NB4 (cell line): ENCODE results near the gene ABCG1.
"Not testable (repeated sequence)": the region's sequence is repeated elsewhere in the genome, so short reads cannot be mapped to it uniquely, and the experiment has no call there.

Source experiments
- DNase-seq: peaks from one replicate; pipeline ENCODE4 v3.0.0; 2010; ENCODE audit warnings: low read depth
- H3K4me3 ChIP-seq: one replicate; pipeline ENCODE4 v1.5.1; 2011; ENCODE audit warnings: mild to moderate bottlenecking, low read depth, low read length, moderate library complexity
- CTCF ChIP-seq: IDR thresholded peaks from one replicate; pipeline ENCODE4 v1.5.1; 2012; ENCODE audit warnings: low read depth, low read length
- MAX ChIP-seq: IDR thresholded peaks from 2 replicates; pipeline ENCODE4 v1.6.1; 2011; ENCODE audit warnings: low read depth, low read length
- MYC ChIP-seq: IDR thresholded peaks from 2 replicates; pipeline ENCODE4 v1.6.1; 2011; ENCODE audit warnings: low read depth, low read length
- POLR2A ChIP-seq: IDR thresholded peaks from 2 replicates; pipeline ENCODE4 v1.6.1; 2011; ENCODE audit warnings: mild to moderate bottlenecking; ENCODE audit not compliant: insufficient read length; ENCODE audit errors: extremely low read depth

The ABCG1 gene

GRCh38 chr21:42175110-42175710 is 43.7 kb upstream of the ABCG1 start:
- no peak for TF ChIP-seq MAX
- TF ChIP-seq MYC = no peak
- no peak for TF ChIP-seq CTCF
- no peak for TF ChIP-seq POLR2A
- DNase-seq = no peak
- no peak overlapping the region for H3K4me3 ChIP-seq

- no peak overlapping the region for H3K4me3 ChIP-seq
- TF ChIP-seq POLR2A (no peak), CTCF (no peak)
- no peak for DNase-seq
These were observed 42.1 kb upstream of the ABCG1 start for GRCh38 chr21:42176859-42177258.

- H3K4me3 ChIP-seq = no peak overlapping the region
- no peak for DNase-seq
- no peak for TF ChIP-seq CTCF
- TF ChIP-seq MYC = no peak
- no peak for TF ChIP-seq POLR2A
- TF ChIP-seq MAX = no peak
These were observed 39.6 kb upstream of the ABCG1 start for GRCh38 chr21:42179316-42179715.

- not testable (repeated sequence) for DNase-seq, H3K4me3 ChIP-seq
These were observed 38.9 kb upstream of the ABCG1 start for GRCh38 chr21:42180001-42180400.

GRCh38 chr21:42182713-42183371 is 36.1 kb upstream of the ABCG1 start:
- DNase-seq = no peak

More at GRCh38 chr21:42182713-42183371, 36.1 kb upstream of the ABCG1 start:
- no peak for TF ChIP-seq MYC
- TF ChIP-seq POLR2A = no peak
- TF ChIP-seq CTCF = no peak
- TF ChIP-seq MAX = no peak
- H3K4me3 ChIP-seq = no peak overlapping the region
